SU-DHL-6 (cell line): ENCODE results near the gene CYP1B1.

Experiments used
- EZH2phosphoT487 ChIP-seq: fragments of 200-600 bp; sonication (generic), shearing (Covaris generic); conservative IDR thresholded peaks from 2 replicates; pipeline ENCODE4 v1.6.1; 2018; ENCODE audit warnings: mild to moderate bottlenecking, antibody characterized with exemption, low read length, moderate library complexity, mixed read lengths
- TF ChIP-seq, protein P1 (sequence below): fragments of 200-600 bp; sonication (generic); IDR thresholded peaks from one replicate; pipeline ENCODE4 v1.5.1; 2017; ENCODE audit warnings: antibody characterized with exemption, mild to moderate bottlenecking, low read length, moderate library complexity; ENCODE audit not compliant: insufficient read depth, poor library complexity, severe bottlenecking

DNA sequence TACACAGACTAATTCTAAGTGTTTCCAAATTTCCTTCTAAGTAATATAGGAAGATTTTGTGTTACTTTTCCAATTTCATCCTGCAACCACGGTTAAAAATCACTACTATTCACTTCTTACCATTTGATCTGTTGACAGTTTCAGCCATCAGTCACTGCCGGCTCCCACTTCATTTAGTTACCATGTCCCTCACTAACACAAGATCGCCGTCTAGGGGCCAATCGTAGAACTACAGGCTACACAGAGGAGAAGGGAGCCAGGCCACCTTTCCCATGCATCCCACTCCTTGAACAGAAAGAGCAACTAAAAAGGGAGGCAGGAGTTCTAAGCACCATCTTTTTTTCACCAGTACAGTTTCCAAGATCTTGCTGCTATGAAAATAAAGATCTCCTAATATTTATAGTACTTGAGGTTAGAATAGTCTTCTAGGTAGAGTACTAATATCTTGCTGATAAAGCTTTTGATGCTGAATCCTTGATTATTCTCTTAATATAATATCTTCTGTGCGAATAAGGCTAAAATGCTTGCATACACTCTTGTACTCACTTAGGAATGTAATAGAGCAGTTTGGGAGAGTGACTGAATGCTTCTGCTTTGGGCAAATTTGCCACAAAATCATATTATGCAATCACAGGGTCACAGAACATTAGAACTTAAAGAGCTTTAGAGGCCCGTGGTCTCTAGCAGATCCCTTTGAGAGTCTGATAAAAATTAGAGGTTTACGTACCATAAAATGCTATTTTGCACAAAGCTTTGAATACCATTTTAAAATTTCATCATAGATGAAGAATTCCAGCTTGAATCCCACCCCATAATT lies 39.5 kb upstream of the CYP1B1 start:
- TF ChIP-seq, protein P1, sequence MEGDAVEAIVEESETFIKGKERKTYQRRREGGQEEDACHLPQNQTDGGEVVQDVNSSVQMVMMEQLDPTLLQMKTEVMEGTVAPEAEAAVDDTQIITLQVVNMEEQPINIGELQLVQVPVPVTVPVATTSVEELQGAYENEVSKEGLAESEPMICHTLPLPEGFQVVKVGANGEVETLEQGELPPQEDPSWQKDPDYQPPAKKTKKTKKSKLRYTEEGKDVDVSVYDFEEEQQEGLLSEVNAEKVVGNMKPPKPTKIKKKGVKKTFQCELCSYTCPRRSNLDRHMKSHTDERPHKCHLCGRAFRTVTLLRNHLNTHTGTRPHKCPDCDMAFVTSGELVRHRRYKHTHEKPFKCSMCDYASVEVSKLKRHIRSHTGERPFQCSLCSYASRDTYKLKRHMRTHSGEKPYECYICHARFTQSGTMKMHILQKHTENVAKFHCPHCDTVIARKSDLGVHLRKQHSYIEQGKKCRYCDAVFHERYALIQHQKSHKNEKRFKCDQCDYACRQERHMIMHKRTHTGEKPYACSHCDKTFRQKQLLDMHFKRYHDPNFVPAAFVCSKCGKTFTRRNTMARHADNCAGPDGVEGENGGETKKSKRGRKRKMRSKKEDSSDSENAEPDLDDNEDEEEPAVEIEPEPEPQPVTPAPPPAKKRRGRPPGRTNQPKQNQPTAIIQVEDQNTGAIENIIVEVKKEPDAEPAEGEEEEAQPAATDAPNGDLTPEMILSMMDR = peak; percentile 84
- no peak for TF ChIP-seq EZH2phosphoT487
